Karpas-422 (cell line): Measurements from ENCODE around the gene RGS6. TPM values are rescaled to one million over a fixed set of nuclear protein-coding genes. Genes with fewer than 3 reads are reported as not detected.

ENCODE experiments used
- DNase-seq: peaks from one replicate; pipeline ENCODE4 v3.0.0-alpha.2; 2015
- H2AFZ ChIP-seq: fragments of 200-600 bp; sonication (generic); 2 replicates; pipeline ENCODE4 v1.6.1; 2014; ENCODE audit warnings: antibody characterized with exemption, low read length, mixed read lengths
- H3K27ac ChIP-seq: fragments of 200-600 bp; sonication (generic); 2 replicates; pipeline ENCODE4 v1.5.1; 2014; ENCODE audit warnings: mild to moderate bottlenecking, low read length, moderate library complexity
- H3K27me3 ChIP-seq: fragments of 200-600 bp; sonication (generic); 2 replicates; pipeline ENCODE4 v1.6.1; 2014; ENCODE audit warnings: low read length, mixed read lengths
- H3K36me3 ChIP-seq: fragments of 200-600 bp; sonication (generic); 2 replicates; pipeline ENCODE4 v1.6.1; 2014; ENCODE audit warnings: low read length, mixed read lengths; ENCODE audit not compliant: insufficient read depth
- H3K4me1 ChIP-seq: fragments of 200-600 bp; sonication (generic); 2 replicates; pipeline ENCODE4 v1.6.1; 2014; ENCODE audit warnings: mild to moderate bottlenecking, low read length, mixed read lengths
- H3K4me2 ChIP-seq: fragments of 200-600 bp; sonication (generic); 2 replicates; pipeline ENCODE4 v1.6.1; 2014; ENCODE audit warnings: low read length, low read depth, mild to moderate bottlenecking; ENCODE audit not compliant: poor library complexity, severe bottlenecking
- H3K4me3 ChIP-seq: fragments of 200-600 bp; sonication (generic); 2 replicates; pipeline ENCODE4 v1.5.1; 2014; ENCODE audit warnings: mild to moderate bottlenecking, antibody characterized with exemption, low read length, mixed read lengths
- H3K79me2 ChIP-seq: fragments of 200-600 bp; sonication (generic); 2 replicates; pipeline ENCODE4 v1.6.1; 2014; ENCODE audit warnings: mild to moderate bottlenecking, low read length, mixed read lengths
- H3K9ac ChIP-seq: fragments of 200-600 bp; sonication (generic); 2 replicates; pipeline ENCODE4 v1.6.0; 2014; ENCODE audit warnings: low read length
- H3K9me2 ChIP-seq: fragments of 200-600 bp; sonication (generic), shearing (Covaris generic); replicated peaks from 2 replicates; pipeline ENCODE4 v1.6.0; 2014; ENCODE audit warnings: mild to moderate bottlenecking, low read length, moderate library complexity; ENCODE audit not compliant: insufficient read depth
- H3K9me3 ChIP-seq: fragments of 300-700, 200-600 bp; sonication (generic); 2 replicates; pipeline ENCODE4 v1.6.1; 2014; ENCODE audit warnings: low read length, mixed read lengths
- H4K20me1 ChIP-seq: fragments of 200-600 bp; sonication (generic); 2 replicates; pipeline ENCODE4 v1.6.1; 2014; ENCODE audit warnings: mild to moderate bottlenecking, antibody characterized with exemption, low read length, low read depth; ENCODE audit not compliant: insufficient read depth
- total RNA-seq: library from RNA; depleted of rRNA; stranded (reverse); fragments of >200 nt; shearing (Covaris generic); gene quantifications from 2 replicates; pipeline ENCODE4 v1.2.3, GENCODE V29; 2014; ENCODE audit warnings: low replicate concordance

Gene RGS6
- total RNA-seq, 1 experiment from 2014 or later = 0.07 TPM

DNA sequence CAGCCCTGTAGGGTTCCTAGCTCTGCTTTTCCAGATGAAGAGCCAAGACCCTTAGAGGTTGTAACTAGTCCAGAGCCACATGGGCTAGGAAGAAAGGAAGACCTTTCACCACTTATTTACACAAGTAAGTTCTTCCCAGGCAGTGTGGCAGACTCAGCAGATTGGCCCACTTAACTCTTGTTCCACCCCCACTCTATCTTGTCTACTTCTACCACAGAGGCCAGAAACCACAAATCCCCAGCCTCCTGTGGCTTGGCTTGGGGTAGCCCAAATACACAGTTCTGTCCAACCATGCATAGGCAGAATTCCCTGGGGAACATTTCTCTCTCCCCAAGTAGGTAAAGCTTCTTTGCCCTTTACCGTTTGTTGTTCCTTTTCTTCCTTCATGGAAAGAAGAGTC lies 383.5 kb downstream of the RGS6 start:
- Histone ChIP-seq H3K79me2 (no peaks in the 10 kb centered on the region), H3K4me3 (no peak overlapping the region), H3K4me2 (no peak overlapping the region), H3K9me2 (no peaks in the 10 kb centered on the region; the same call in 1 of the 2 replicates), H4K20me1 (no peaks in the 10 kb centered on the region), H3K27ac (no peak overlapping the region), H3K4me1 (no peaks in the 10 kb centered on the region), H3K9me3 (no peaks in the 10 kb centered on the region), H3K36me3 (no peaks in the 10 kb centered on the region), H3K27me3 (no peaks in the 10 kb centered on the region), H3K9ac (no peak overlapping the region), H2AFZ (no peak overlapping the region)
- no peak for DNase-seq

DNA sequence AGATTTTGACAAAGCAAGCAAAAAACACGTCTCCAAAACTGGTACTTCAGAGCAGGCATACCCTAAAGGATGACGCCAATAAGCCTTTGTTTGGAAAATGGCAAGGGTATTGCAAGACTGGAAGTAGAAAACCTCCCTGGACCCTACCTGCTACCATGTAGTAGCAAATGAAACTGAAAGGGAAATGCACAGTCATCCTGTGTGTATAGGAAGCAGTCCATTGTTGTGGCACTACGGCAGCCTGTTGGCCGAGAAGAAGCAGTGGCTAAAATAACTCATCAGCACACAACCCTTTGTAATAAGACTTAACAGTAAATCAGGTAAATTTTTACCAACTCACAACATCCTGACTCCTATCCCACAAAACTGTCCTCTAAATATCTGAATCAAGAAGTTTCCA lies 386.4 kb downstream of the RGS6 start:
- no peak for DNase-seq
- no peaks in the 10 kb centered on the region; the same call in 1 of the 2 replicates for H3K9me2 ChIP-seq
- no peak overlapping the region for H3K27ac ChIP-seq
- H3K4me2 ChIP-seq = peak overlapping the region; percentile 46
- H3K27me3 ChIP-seq = no peaks in the 10 kb centered on the region
- no peak overlapping the region for H3K9ac ChIP-seq
- no peaks in the 10 kb centered on the region for H3K9me3 ChIP-seq
- H3K79me2 ChIP-seq = no peaks in the 10 kb centered on the region
- H4K20me1 ChIP-seq = no peaks in the 10 kb centered on the region
- peak overlapping the region; percentile 91 for H2AFZ ChIP-seq
- H3K36me3 ChIP-seq = no peaks in the 10 kb centered on the region
- H3K4me1 ChIP-seq = no peaks in the 10 kb centered on the region
- H3K4me3 ChIP-seq = peak overlapping the region; percentile 11; the same call in 1 of the 2 replicates

DNA sequence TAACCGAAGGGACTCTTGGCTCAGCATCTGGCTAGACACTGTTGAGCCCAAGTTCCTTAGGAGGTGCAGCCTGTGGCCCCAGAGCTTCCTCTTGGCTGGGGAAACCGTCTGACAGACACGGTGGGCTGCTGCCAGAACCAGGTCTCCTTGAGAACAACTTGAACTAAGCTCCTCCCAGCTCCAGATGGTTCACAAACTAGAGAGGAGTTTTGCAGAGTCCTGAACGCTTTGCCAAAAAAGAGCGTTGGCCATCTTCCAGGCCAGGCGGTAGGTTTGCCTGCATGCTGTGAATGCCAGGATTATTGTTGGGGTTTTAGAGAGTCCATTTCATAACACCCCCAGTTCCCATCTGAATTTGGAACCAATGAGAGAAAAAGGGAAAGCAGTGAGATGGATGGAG lies 399.8 kb downstream of the RGS6 start:
- Histone ChIP-seq H2AFZ (no peak overlapping the region), H3K9me3 (no peaks in the 10 kb centered on the region), H3K9ac (no peak overlapping the region), H3K79me2 (no peaks in the 10 kb centered on the region), H3K36me3 (no peaks in the 10 kb centered on the region), H3K27ac (no peak overlapping the region), H3K4me2 (no peak overlapping the region), H4K20me1 (no peaks in the 10 kb centered on the region), H3K27me3 (no peaks in the 10 kb centered on the region), H3K4me3 (no peak overlapping the region), H3K4me1 (no peaks in the 10 kb centered on the region), H3K9me2 (no peaks in the 10 kb centered on the region)
- DNase-seq = no peak

DNA sequence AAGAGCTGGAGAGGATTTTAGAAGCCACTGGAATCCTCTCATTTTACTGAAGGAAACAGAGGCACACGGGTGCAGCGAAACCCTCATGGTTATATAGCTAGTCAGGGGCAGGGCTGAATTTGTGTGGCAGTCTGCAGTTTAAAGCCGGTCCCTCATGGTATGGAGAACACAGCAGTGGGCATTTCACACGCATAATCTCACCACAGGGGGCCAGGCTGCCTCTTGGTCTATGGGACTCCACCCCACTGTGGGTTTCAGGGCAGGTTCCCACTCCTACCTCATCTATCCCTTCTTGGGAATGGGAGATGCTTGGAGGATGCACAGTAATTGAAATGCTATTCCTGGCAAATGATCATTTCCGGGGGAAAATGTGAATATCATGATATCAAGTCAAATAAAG lies 400.6 kb downstream of the RGS6 start:
- Histone ChIP-seq H3K27me3 (no peaks in the 10 kb centered on the region), H3K9ac (no peak overlapping the region), H3K4me3 (no peak overlapping the region), H3K36me3 (no peaks in the 10 kb centered on the region), H3K4me1 (no peaks in the 10 kb centered on the region), H2AFZ (no peak overlapping the region), H3K27ac (no peak overlapping the region), H3K4me2 (no peak overlapping the region), H3K79me2 (no peaks in the 10 kb centered on the region), H3K9me3 (no peaks in the 10 kb centered on the region), H4K20me1 (no peaks in the 10 kb centered on the region), H3K9me2 (no peaks in the 10 kb centered on the region)
- DNase-seq = no peak

DNA sequence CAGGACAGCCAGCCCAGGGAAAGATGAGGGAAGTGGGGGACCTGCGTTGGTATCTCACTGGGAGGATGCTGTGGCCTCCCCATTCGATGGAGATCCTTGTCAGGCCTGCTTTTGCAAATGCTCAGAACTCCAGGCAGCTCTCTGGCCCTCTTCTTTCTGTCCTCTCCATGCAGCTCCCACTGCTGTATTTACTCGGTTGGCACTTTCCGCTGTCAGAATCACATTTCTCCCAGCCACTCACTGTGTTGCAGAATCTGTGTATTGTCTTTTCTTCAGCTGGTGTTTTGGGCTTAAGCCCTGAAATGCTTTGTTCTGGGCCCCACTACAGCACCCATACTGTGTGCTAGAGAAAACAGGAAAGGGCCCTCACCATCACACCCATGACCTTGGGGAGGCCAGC lies 401.1 kb downstream of the RGS6 start:
- H3K79me2 ChIP-seq = no peaks in the 10 kb centered on the region
- H3K27ac ChIP-seq = no peak overlapping the region
- H4K20me1 ChIP-seq = no peaks in the 10 kb centered on the region
- no peak overlapping the region for H3K4me3 ChIP-seq
- DNase-seq = no peak
- H2AFZ ChIP-seq = no peak overlapping the region
- no peaks in the 10 kb centered on the region for H3K9me3 ChIP-seq
- no peak overlapping the region for H3K4me2 ChIP-seq
- no peaks in the 10 kb centered on the region for H3K27me3 ChIP-seq
- no peaks in the 10 kb centered on the region for H3K36me3 ChIP-seq
- no peak overlapping the region for H3K9ac ChIP-seq
- H3K4me1 ChIP-seq = no peaks in the 10 kb centered on the region
- H3K9me2 ChIP-seq = no peaks in the 10 kb centered on the region

DNA sequence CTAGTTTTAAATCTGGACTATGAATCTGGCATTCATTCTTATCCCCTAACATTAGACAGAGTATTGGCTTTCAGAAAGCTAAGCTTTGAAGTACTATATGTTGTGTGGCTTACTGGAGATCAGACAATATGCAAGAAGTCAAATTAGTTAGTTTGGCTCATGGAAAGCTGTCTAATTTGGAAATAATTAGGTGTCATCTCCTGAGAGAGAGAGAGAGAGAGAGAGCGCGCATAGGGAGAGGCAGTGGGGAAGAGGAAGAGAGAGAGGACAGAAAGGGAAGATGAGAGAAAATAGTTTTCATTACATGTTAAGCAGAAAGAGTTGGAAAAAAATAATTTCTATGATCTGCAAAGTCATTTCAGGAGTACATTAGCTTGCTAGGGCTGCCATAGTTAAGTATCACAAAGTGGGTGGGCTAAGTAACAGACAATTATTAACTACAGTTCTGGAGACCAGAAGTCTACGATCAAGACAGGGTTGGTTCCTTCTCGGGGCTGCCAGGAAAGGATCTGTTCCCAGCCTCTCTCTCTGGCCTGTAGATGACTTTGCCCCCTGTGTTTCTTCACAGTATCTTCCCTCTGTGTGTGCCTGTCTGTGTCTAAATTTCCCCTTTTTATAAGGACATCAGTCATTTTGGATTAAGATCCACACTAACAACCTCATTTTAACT lies 404.2 kb downstream of the RGS6 start:
- H2AFZ ChIP-seq = no peak overlapping the region
- no peaks in the 10 kb centered on the region for H3K9me3 ChIP-seq
- H3K4me1 ChIP-seq = no peaks in the 10 kb centered on the region
- no peaks in the 10 kb centered on the region for H3K27me3 ChIP-seq
- no peak overlapping the region for H3K4me3 ChIP-seq
- H4K20me1 ChIP-seq = no peaks in the 10 kb centered on the region
- H3K4me2 ChIP-seq = no peak overlapping the region
- H3K27ac ChIP-seq = no peak overlapping the region
- H3K9me2 ChIP-seq = no peaks in the 10 kb centered on the region
- H3K36me3 ChIP-seq = no peaks in the 10 kb centered on the region
- DNase-seq = no peak
- no peaks in the 10 kb centered on the region for H3K79me2 ChIP-seq
- no peak overlapping the region for H3K9ac ChIP-seq

DNA sequence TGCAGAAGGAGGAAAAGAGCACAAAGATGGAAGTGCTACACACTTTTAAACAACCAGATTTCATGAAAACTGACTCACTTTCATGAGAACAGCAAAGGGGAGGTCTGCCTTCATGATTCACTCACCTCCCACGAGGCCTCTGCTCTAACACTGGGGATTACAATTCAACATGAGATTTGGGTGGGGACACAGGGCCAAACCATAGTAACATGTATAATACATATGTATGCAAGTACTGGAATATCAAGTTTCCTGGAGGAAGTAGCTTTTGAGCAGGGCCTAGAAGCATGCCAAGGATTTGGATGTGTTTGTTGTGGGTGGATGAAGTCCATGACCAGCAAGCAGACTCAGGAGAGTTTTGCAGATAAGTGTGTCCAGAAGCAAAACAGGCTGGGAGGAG lies 409.0 kb downstream of the RGS6 start:
- Histone ChIP-seq H3K36me3 (no peaks in the 10 kb centered on the region), H2AFZ (no peak overlapping the region), H3K4me2 (no peak overlapping the region), H3K9me2 (no peaks in the 10 kb centered on the region), H3K4me3 (no peak overlapping the region), H3K9me3 (no peaks in the 10 kb centered on the region), H3K27me3 (no peaks in the 10 kb centered on the region), H3K9ac (no peak overlapping the region), H3K4me1 (no peaks in the 10 kb centered on the region), H3K79me2 (no peaks in the 10 kb centered on the region), H4K20me1 (no peaks in the 10 kb centered on the region), H3K27ac (no peak overlapping the region)
- DNase-seq = no peak

DNA sequence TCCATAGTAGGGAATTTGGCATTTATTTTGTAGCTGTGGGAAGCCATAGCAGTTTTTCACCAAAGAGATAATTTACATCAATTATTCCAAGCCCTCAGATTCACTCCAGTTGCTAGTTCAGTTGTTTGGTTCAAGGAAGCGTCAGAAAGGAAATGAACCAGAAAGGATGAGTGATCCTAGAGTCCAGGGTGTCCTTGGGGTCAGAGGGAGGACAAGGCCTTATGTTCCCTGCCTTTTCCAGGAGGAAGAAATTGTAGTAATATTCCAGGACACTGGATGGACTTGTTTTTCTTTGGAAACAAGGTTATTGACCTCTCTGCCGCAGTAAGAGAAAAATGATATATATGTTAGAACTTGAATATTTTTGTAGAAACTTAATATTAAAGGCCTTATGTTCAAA lies 409.5 kb downstream of the RGS6 start:
- H3K79me2 ChIP-seq = no peaks in the 10 kb centered on the region
- H3K9me3 ChIP-seq = no peaks in the 10 kb centered on the region
- no peaks in the 10 kb centered on the region for H3K36me3 ChIP-seq
- no peaks in the 10 kb centered on the region for H3K27me3 ChIP-seq
- no peaks in the 10 kb centered on the region for H4K20me1 ChIP-seq
- H2AFZ ChIP-seq = no peak overlapping the region
- no peak overlapping the region for H3K4me3 ChIP-seq
- no peak overlapping the region for H3K27ac ChIP-seq
- no peak overlapping the region for H3K4me2 ChIP-seq
- no peaks in the 10 kb centered on the region for H3K4me1 ChIP-seq
- no peak for DNase-seq
- H3K9me2 ChIP-seq = no peaks in the 10 kb centered on the region
- no peak overlapping the region for H3K9ac ChIP-seq
